Osteoblast (primary cell): ENCODE data around the gene LMO7. TPM values are rescaled to one million over a fixed set of nuclear protein-coding genes. Genes with fewer than 3 reads are reported as not detected.

Experiments used
- DNase-seq: peaks from one replicate; pipeline ENCODE4 v3.0.0; 2011; ENCODE audit warnings: low spot score, mixed read lengths; ENCODE audit not compliant: insufficient read length; ENCODE audit errors: missing footprints
- H2AFZ ChIP-seq: 2 replicates; pipeline ENCODE4 v1.6.0; 2011; ENCODE audit warnings: mild to moderate bottlenecking, low read length
- H3K27ac ChIP-seq: 2 replicates; pipeline ENCODE4 v1.5.1; 2011; ENCODE audit warnings: mild to moderate bottlenecking, low read depth, low read length, moderate library complexity
- H3K27me3 ChIP-seq: 2 replicates; pipeline ENCODE4 v1.6.0; 2012; ENCODE audit warnings: mild to moderate bottlenecking, control low read depth, inconsistent platforms, low read length, moderate library complexity; ENCODE audit not compliant: insufficient read depth
- H3K36me3 ChIP-seq: 2 replicates; pipeline ENCODE4 v1.5.1; 2011; ENCODE audit warnings: mild to moderate bottlenecking, low read length, control low read depth, moderate library complexity; ENCODE audit not compliant: insufficient read depth
- H3K4me1 ChIP-seq: 2 replicates; pipeline ENCODE4 v1.5.1; 2011; ENCODE audit warnings: mild to moderate bottlenecking, low read length, control low read depth, moderate library complexity; ENCODE audit not compliant: insufficient read depth
- H3K4me2 ChIP-seq: 2 replicates; pipeline ENCODE4 v1.6.0; 2011; ENCODE audit warnings: mild to moderate bottlenecking, low read length; ENCODE audit not compliant: insufficient read depth
- H3K4me3 ChIP-seq: fragments of 200-600 bp; sonication (generic); 3 replicates; pipeline ENCODE4 v1.5.1; 2012; ENCODE audit warnings: mild to moderate bottlenecking, low read length, inconsistent platforms; ENCODE audit not compliant: insufficient read depth
- H3K79me2 ChIP-seq: 2 replicates; pipeline ENCODE4 v1.6.0; 2012; ENCODE audit warnings: mild to moderate bottlenecking, low read length, control low read depth, inconsistent platforms; ENCODE audit not compliant: insufficient read depth
- H3K9me3 ChIP-seq: 2 replicates; pipeline ENCODE4 v1.5.1; 2011; ENCODE audit warnings: low read depth, low read length, control low read depth
- H4K20me1 ChIP-seq: 2 replicates; pipeline ENCODE4 v1.6.0; 2012; ENCODE audit warnings: mild to moderate bottlenecking, low read length, control low read depth; ENCODE audit not compliant: insufficient read depth
- CTCF ChIP-seq: IDR thresholded peaks from 2 replicates; pipeline ENCODE4 v1.5.1; 2011; ENCODE audit warnings: mild to moderate bottlenecking, low read depth, low read length, moderate library complexity; ENCODE audit errors: extremely low read depth
- total RNA-seq: library from RNA; depleted of rRNA; stranded (reverse); fragments of >200 nt; gene quantifications from 2 replicates; pipeline ENCODE4 v1.2.3, GENCODE V29; 2012

LMO7 gene
- total RNA-seq, 1 donor, result 536 TPM

- Histone ChIP-seq H3K4me2 (no peak overlapping the region), H3K9me3 (no peaks in the 10 kb centered on the region), H3K36me3 (peaks cover 42% of the 10 kb centered on the region), H3K4me1 (peaks cover 47% of the 10 kb centered on the region), H3K79me2 (peaks cover 92% of the 10 kb centered on the region), H3K27me3 (no peaks in the 10 kb centered on the region), H3K4me3 (no peak overlapping the region), H4K20me1 (peaks cover 79% of the 10 kb centered on the region), H2AFZ (no peak overlapping the region), H3K27ac (peak overlapping the region; percentile 9)
- no peak for DNase-seq
- no peak for TF ChIP-seq CTCF
Observed at GRCh38 chr13:75745387-75745786, 109.3 kb downstream of the LMO7 start.

GRCh38 chr13:75748874-75749273 lies 112.7 kb downstream of the LMO7 start:
- H3K9me3 ChIP-seq, result no peaks in the 10 kb centered on the region
- H3K4me1 ChIP-seq, result peaks cover 41% of the 10 kb centered on the region
- DNase-seq, result no peak
- TF ChIP-seq CTCF, result no peak
- peaks cover 46% of the 10 kb centered on the region for H3K36me3 ChIP-seq
- no peak overlapping the region for H3K4me3 ChIP-seq
- peaks cover 85% of the 10 kb centered on the region for H4K20me1 ChIP-seq
- peaks cover 92% of the 10 kb centered on the region for H3K79me2 ChIP-seq
- no peak overlapping the region for H2AFZ ChIP-seq
- no peaks in the 10 kb centered on the region for H3K27me3 ChIP-seq
- H3K4me2 ChIP-seq, result peak overlapping the region; percentile 63
- H3K27ac ChIP-seq, result peak overlapping the region; percentile 66

GRCh38 chr13:75749407-75749806 lies 113.3 kb downstream of the LMO7 start:
- H3K79me2 ChIP-seq, result peaks cover 92% of the 10 kb centered on the region
- peak overlapping the region; percentile 63 for H3K4me2 ChIP-seq
- peaks cover 51% of the 10 kb centered on the region for H3K36me3 ChIP-seq
- no peak for TF ChIP-seq CTCF
- peaks cover 85% of the 10 kb centered on the region for H4K20me1 ChIP-seq
- no peaks in the 10 kb centered on the region for H3K9me3 ChIP-seq
- DNase-seq, result peak; percentile 62
- no peaks in the 10 kb centered on the region for H3K27me3 ChIP-seq
- no peak overlapping the region for H3K4me3 ChIP-seq
- peaks cover 37% of the 10 kb centered on the region for H3K4me1 ChIP-seq
- H2AFZ ChIP-seq, result no peak overlapping the region
- peak overlapping the region; percentile 66 for H3K27ac ChIP-seq

- peaks cover 93% of the 10 kb centered on the region for H3K79me2 ChIP-seq
Observed at GRCh38 chr13:75751350-75751749, 115.2 kb downstream of the LMO7 start.

More at GRCh38 chr13:75751350-75751749, 115.2 kb downstream of the LMO7 start:
- TF ChIP-seq CTCF, result no peak
- DNase-seq, result no peak
- peaks cover 41% of the 10 kb centered on the region for H3K4me1 ChIP-seq
- no peaks in the 10 kb centered on the region for H3K9me3 ChIP-seq
- H3K4me2 ChIP-seq, result no peak overlapping the region
- peaks cover 92% of the 10 kb centered on the region for H4K20me1 ChIP-seq
- H3K36me3 ChIP-seq, result peaks cover 62% of the 10 kb centered on the region
- no peak overlapping the region for H3K4me3 ChIP-seq
- H3K27ac ChIP-seq, result no peak overlapping the region
- no peak overlapping the region for H2AFZ ChIP-seq
- no peaks in the 10 kb centered on the region for H3K27me3 ChIP-seq
